Stimulated activated CD8-positive, alpha-beta memory T cell treated with anti-CD3 and anti-CD28 coated beads, Interleukin-4, amount 100 ng/mL, for 4 hours (primary cell): ENCODE results near the gene TRIO.

ENCODE experiments used
- DNase-seq, 2 donors: peaks; one replicate each; pipeline ENCODE4 v3.0.0-alpha.2; 2020; ENCODE audit warnings: low read depth in 2 of 2, low spot score in 1 of 2

TRIO gene

GRCh38 chr5:14167211-14167845, 24.2 kb downstream of the TRIO start:
- no peak for DNase-seq

- no peak for DNase-seq
Measured at GRCh38 chr5:14168144-14168792, 25.1 kb downstream of the TRIO start.

- no peak for DNase-seq
Measured at GRCh38 chr5:14168793-14169262, 25.7 kb downstream of the TRIO start.

- no peak for DNase-seq
Measured at GRCh38 chr5:14171046-14171445, 27.9 kb downstream of the TRIO start.

- DNase-seq = no peak
Measured at GRCh38 chr5:14171621-14172020, 28.5 kb downstream of the TRIO start.

GRCh38 chr5:14172149-14172795, 29.1 kb downstream of the TRIO start:
- DNase-seq = no peak

- DNase-seq = no peak
Measured at GRCh38 chr5:14173377-14174229, 30.5 kb downstream of the TRIO start.

- no peak for DNase-seq
Measured at GRCh38 chr5:14174230-14174636, 31.1 kb downstream of the TRIO start.

- DNase-seq = no peak
Measured at GRCh38 chr5:14175381-14175780, 32.2 kb downstream of the TRIO start.

- DNase-seq = no peak
Measured at GRCh38 chr5:14176888-14177287, 33.7 kb downstream of the TRIO start.

- no peak for DNase-seq
Measured at GRCh38 chr5:14177634-14178033, 34.5 kb downstream of the TRIO start.

- DNase-seq = no peak
Measured at GRCh38 chr5:14178091-14178490, 34.9 kb downstream of the TRIO start.

- DNase-seq = no peak
Measured at GRCh38 chr5:14178671-14179211, 35.6 kb downstream of the TRIO start.

- DNase-seq = no peak
Measured at GRCh38 chr5:14179446-14179845, 36.3 kb downstream of the TRIO start.

GRCh38 chr5:14180437-14180836, 37.3 kb downstream of the TRIO start:
- no peak for DNase-seq

GRCh38 chr5:14181299-14181968, 38.3 kb downstream of the TRIO start:
- no peak for DNase-seq

GRCh38 chr5:14182761-14183160, 39.6 kb downstream of the TRIO start:
- no peak for DNase-seq

GRCh38 chr5:14183187-14183939, 40.2 kb downstream of the TRIO start:
- DNase-seq = no peak

- DNase-seq = no peak
Measured at GRCh38 chr5:14184082-14184481, 40.9 kb downstream of the TRIO start.

GRCh38 chr5:14184725-14185124, 41.6 kb downstream of the TRIO start:
- no peak for DNase-seq
